Fibroblast of the aortic adventitia (primary cell): ENCODE measurements around the gene HEPACAM. TPM values are rescaled to one million over a fixed set of nuclear protein-coding genes. Genes with fewer than 3 reads are reported as not detected.

Experiments
- DNase-seq: peaks from one replicate; pipeline ENCODE4 v3.0.0-alpha.2; 2010; ENCODE audit warnings: low read depth
- H3K4me3 ChIP-seq: 2 replicates; pipeline ENCODE4 v1.5.1; 2011; ENCODE audit warnings: low read depth, mild to moderate bottlenecking, control low read depth, low read length, moderate library complexity
- total RNA-seq: library from RNA; depleted of rRNA; stranded (reverse); fragments of >200 nt; gene quantifications from 2 replicates; pipeline ENCODE4 v1.2.3, GENCODE V29; 2012; ENCODE audit warnings: low replicate concordance
- TF ChIP-seq, protein P1 (sequence below): IDR thresholded peaks from 2 replicates; pipeline ENCODE4 v1.5.1; 2011; ENCODE audit warnings: mild to moderate bottlenecking, low read length, control low read depth, inconsistent platforms; ENCODE audit not compliant: insufficient read depth

Gene HEPACAM
- total RNA-seq, 1 donor, result not detected

DNA sequence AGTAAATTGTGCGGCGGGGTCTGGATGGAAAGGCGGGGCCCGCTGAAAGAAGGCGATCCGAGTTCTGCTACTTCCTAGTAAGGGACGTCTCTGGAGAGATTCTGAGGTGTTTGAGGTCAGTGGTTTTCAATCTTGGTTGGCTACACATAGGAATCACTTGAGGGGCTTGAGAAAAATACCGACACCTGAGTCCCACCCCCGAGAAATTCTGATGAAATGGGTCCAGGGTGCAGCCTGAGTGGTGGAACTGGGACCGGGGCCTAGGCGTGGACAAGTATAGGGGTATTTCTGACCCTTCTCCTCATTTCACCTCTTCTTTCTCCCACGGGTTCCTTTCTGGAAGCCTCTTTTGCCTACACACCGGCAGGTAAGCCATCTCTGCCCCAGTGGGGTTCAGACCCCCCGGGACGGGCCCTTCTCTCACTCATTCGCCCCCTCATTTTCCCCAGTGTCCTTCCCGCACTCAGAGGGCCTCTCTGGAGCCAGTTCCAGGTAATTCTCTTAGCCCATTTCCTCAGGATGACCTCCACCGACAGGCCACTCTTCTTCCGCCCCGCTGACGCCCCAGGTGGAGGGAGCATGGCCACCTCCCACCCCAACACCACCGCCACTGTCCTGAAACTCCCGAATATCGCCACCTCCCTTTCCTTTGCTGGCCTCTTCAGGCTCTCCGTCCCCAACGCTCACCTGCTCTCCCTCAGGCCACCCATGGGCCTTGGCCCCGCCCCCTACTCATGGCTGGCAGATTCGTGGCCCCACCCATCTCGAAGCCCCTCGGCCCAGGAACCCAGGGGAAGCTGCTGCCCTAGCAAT, 58.8 kb downstream of the HEPACAM start:
- no peak for DNase-seq
- TF ChIP-seq, protein P1, sequence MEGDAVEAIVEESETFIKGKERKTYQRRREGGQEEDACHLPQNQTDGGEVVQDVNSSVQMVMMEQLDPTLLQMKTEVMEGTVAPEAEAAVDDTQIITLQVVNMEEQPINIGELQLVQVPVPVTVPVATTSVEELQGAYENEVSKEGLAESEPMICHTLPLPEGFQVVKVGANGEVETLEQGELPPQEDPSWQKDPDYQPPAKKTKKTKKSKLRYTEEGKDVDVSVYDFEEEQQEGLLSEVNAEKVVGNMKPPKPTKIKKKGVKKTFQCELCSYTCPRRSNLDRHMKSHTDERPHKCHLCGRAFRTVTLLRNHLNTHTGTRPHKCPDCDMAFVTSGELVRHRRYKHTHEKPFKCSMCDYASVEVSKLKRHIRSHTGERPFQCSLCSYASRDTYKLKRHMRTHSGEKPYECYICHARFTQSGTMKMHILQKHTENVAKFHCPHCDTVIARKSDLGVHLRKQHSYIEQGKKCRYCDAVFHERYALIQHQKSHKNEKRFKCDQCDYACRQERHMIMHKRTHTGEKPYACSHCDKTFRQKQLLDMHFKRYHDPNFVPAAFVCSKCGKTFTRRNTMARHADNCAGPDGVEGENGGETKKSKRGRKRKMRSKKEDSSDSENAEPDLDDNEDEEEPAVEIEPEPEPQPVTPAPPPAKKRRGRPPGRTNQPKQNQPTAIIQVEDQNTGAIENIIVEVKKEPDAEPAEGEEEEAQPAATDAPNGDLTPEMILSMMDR, result no peak
- peak overlapping the region; percentile 71 for H3K4me3 ChIP-seq

GRCh38 chr11:124875943-124876817, 59.7 kb downstream of the HEPACAM start:
- TF ChIP-seq, protein P1, result peak; percentile 68
- peak overlapping the region; percentile 71 for H3K4me3 ChIP-seq
- DNase-seq, result peak; percentile 96

DNA sequence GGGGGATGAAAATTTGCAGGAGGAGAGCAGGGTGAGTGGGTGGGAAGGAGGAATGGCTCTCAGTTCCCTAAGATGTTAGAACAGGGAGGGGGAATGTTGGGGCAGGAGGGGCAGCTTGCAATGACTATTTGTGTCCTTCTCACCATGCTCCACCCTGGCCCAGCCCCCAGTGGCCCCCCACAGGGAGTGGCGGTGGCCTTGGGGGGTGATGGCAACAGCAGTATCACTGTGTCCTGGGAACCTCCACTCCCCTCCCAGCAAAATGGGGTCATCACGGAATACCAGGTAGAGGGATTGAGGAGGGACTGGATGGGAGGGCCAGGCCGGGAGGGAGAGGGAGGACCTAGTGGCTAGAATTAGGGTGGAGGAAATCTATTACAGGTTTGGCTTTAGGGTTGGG, 60.4 kb downstream of the HEPACAM start:
- DNase-seq, result no peak
- TF ChIP-seq, protein P1, result no peak
- peak overlapping the region; percentile 71 for H3K4me3 ChIP-seq

- no peak for DNase-seq
- TF ChIP-seq, protein P1, result no peak
- no peak overlapping the region for H3K4me3 ChIP-seq
These were observed 61.1 kb downstream of the HEPACAM start for GRCh38 chr11:124874571-124875255.

DNA sequence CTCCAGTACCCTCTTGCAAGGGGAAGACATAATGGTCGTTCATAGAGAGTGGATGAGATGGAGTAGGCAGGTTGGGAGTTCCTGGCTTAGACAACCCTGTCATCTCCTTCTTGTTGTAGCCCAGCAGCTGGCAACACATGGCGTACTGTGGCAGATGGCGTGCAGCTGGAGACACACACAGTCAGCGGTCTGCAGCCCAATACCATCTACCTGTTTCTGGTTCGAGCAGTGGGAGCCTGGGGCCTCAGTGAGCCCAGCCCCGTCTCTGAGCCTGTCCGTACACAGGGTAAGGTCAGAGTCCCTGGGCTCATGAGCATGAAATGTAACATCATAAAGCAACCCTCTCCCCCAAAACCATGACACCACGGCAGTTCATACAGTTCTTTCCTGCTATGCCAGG, 61.9 kb downstream of the HEPACAM start:
- TF ChIP-seq, protein P1, result no peak
- DNase-seq, result no peak
- no peak overlapping the region for H3K4me3 ChIP-seq

- H3K4me3 ChIP-seq, result no peak overlapping the region
- TF ChIP-seq, protein P1, result no peak
- DNase-seq, result no peak
These were observed 63.1 kb downstream of the HEPACAM start for GRCh38 chr11:124872741-124873140.
